Measurements from ENCODE around the gene RNF223. TPM values are rescaled to one million over a fixed set of nuclear protein-coding genes. Genes with fewer than 3 reads are reported as not detected.

The RNF223 gene
- total RNA-seq, 1 experiment from 2014 or later: not detected

- Mint-ChIP-seq H3K4me3 (no peak overlapping the region; a peak in 1 of 5 replicates), H3K9me3 (no peaks in the 10 kb centered on the region; a peak in 1 of 5 replicates), H3K36me3 (ENCODE audit: insufficient read depth in 1 of 3, low read depth in 3 of 3) (peaks cover 9 to 47% (median 41%) of the 10 kb centered on the region in 3 experiments), H3K27ac (no peak overlapping the region), H3K27me3 (ENCODE audit: low read depth) (peaks cover 24% of the 10 kb centered on the region), H3K4me1 (peaks cover 7 to 15% of the 10 kb centered on the region in 2 experiments)
- Histone ChIP-seq H2AFZ (ENCODE audit: low read length) (no peak overlapping the region), H3T11ph (ENCODE audit: low read length) (no peak overlapping the region), H4K91ac (ENCODE audit: insufficient read length, low read depth, low read length) (no peak overlapping the region), H3K27ac (ENCODE audit: insufficient read length, low read depth, low read length) (no peak overlapping the region), H3K9me3 (ENCODE audit: control insufficient read depth, low read depth, low read length) (no peaks in the 10 kb centered on the region), H2BK15ac (ENCODE audit: low read depth, low read length) (no peak overlapping the region), H3K79me1 (ENCODE audit: insufficient read depth, low read depth, low read length, poor library complexity, severe bottlenecking) (no peaks in the 10 kb centered on the region), H2BK12ac (ENCODE audit: insufficient read length, low read depth, low read length) (no peak overlapping the region), H3K4me2 (ENCODE audit: insufficient read depth, insufficient read length, low read length) (no peak overlapping the region), H3K23me2 (ENCODE audit: insufficient read length, low read depth, low read length, poor library complexity, severe bottlenecking) (peaks cover 4% of the 10 kb centered on the region), H3K4me1 (ENCODE audit: insufficient read depth, low read length) (no peaks in the 10 kb centered on the region), H3K4ac (ENCODE audit: low read depth, low read length) (no peak overlapping the region), H2BK5ac (ENCODE audit: insufficient read length, low read length) (no peak overlapping the region), H2BK20ac (ENCODE audit: low read depth, low read length, poor library complexity, severe bottlenecking) (no peak overlapping the region), H4K20me1 (ENCODE audit: control insufficient read depth, insufficient read depth, insufficient read length) (peaks cover 3% of the 10 kb centered on the region), H3K79me2 (ENCODE audit: insufficient read depth, low read length) (no peaks in the 10 kb centered on the region), H4K8ac (replicated peaks; ENCODE audit: insufficient read length, low read depth, low read length) (no peak overlapping the region), H2BK120ac (ENCODE audit: low read depth, low read length, poor library complexity, severe bottlenecking) (no peak overlapping the region), H3K27me3 (ENCODE audit: insufficient read depth, low read length) (no peaks in the 10 kb centered on the region; the same call in 1 of the 2 replicates), H3K14ac (ENCODE audit: insufficient read depth, low read length) (no peak overlapping the region), H2AK5ac (ENCODE audit: insufficient read length, low read length) (no peak overlapping the region), H3K18ac (ENCODE audit: insufficient read length, low read depth, low read length) (no peak overlapping the region), H3K23ac (ENCODE audit: insufficient read length, low read depth, low read length) (no peak overlapping the region), H4K5ac (ENCODE audit: insufficient read length, low read depth, low read length) (no peak overlapping the region), H3K9ac (ENCODE audit: extremely low read depth, insufficient read length, low read length) (no peak overlapping the region), H3K56ac (ENCODE audit: insufficient read length, low read depth, low read length) (no peak overlapping the region)
- no peak for TF ChIP-seq CTCF (conservative IDR thresholded peaks at IDR 0.05)
- no CpG with 5 or more reads among the region's 10 CpGs for WGBS (ENCODE audit: extremely low coverage, insufficient read length, low lambda C conversion rate)
- no peak for DNase-seq
Measured at GRCh38 chr1:1042835-1043234, 31.3 kb downstream of the RNF223 start.
